Activated CD4-positive, alpha-beta T cell treated with anti-CD3 and anti-CD28 coated beads, Interleukin-2, Interleukin-4, amounts not matched to agents 100 ng/mL and 50 ng/mL, durations not matched to agents 16 hours and 8 hours (primary cell): Measurements from ENCODE around the gene TRAK1.

Experiments
- DNase-seq: peaks from one replicate; pipeline ENCODE4 v3.0.0-alpha.2; 2020; ENCODE audit warnings: low spot score

TRAK1 gene

GRCh38 chr3:42209917-42210316 lies 118.8 kb downstream of the TRAK1 start:
- DNase-seq = no peak

- DNase-seq = no peak
Measured at GRCh38 chr3:42210726-42211125, 119.6 kb downstream of the TRAK1 start.

GRCh38 chr3:42213417-42213816 lies 122.3 kb downstream of the TRAK1 start:
- DNase-seq = no peak

GRCh38 chr3:42214064-42214463 lies 122.9 kb downstream of the TRAK1 start:
- DNase-seq = no peak

DNA sequence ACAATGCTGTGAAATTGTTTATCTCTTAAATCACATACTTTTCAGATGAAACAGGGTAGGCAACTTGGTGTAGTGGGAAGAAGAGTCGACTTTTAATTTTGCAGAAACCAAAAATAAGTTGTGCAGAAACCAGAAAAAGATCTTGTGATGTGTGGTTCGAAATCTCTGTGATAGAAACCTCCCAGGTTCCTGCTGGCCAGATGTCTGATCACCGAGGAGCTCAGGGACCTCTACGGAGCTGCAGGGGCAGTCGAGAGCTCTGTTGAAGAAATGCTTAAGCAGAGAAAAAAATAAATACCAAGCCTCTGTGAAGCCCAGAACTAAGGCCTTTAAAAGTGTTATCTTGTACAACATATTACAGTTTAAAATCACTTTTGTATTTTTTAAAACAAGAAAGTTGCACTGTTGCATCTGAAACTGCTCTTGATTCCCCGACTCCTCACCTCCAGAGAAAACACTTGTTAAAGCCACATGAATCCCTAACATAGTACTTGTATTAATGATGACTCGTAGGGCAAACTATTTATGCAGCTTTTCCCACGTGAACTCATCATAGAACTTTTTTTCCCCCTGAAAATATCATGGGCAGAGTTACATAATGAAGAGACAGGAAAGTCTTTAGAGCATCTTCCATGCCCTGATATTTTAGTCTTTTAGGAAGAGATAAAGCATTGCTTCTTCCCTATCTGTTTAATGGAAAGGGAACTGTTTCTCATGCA lies 123.6 kb downstream of the TRAK1 start:
- no peak for DNase-seq

DNA sequence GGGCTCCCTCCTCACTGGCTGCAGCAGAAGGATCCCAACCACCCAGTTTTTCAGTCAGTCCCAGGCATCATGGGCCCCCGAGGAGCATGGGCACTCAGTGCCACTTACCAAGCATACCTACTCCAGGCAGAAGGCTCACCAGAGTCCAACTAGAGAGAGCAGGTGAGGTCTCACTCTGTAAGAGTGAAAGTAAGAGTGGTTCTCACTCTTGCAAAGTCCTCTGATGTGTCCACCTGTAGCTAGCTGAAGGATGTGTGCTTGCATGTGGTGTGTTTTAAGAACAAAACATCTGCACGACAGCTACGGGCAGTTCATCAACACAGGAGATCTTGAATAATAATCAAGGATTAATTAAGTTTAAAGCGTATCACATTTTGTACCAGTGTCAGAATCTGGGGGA lies 125.1 kb downstream of the TRAK1 start:
- DNase-seq = peak; percentile 25

DNA sequence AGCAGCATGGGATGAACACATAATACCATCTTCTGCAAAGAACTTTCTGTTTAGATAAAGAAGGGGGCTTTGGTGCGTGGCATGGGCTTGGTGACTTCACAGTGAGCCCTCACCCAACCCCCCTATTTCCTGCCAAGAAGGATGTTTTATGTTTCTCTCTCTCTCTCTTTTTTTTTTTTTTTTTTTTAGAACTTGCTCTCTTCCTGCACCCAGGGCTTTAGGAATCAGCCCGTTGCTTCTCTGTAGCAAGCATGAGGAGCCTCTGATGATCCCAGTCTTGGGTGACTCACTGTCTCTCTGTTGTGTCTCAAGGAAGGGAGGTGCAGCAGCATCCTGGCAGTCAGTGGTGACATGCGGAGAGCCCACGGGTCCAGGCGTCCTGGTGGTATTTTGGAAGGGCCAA lies 125.8 kb downstream of the TRAK1 start:
- DNase-seq = no peak

DNA sequence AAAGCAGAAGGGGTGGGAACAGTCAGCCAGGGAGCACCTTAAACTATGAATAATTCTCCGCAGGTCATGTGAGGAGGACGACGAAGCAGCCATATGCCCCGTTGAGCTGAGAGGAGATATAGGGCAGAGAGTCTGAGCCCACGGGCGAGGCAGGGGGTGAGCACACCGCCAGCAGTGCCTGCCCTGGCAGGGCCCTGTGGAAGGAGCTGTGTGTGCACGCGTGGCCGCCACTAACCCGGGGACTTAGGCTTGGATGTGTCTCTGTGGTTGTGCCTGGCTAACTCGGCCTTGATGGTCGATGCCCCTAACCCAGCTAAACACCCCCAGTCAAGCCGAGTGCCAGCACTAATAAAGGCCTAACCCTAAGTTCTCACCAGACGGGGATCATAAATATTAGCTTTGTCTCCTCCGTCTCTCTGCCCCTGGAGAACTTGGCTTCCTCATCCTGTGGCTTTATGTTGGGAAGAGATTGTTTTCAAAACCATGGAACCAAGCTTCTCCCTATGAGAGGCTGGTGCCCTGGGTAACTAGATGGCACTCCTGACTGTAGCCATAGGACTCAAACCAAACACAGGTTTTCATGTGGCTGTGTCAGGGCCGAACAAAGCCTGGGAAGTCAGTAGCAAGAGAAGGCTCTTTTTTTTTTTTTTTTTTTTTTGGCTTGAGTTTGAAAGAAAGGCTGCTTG lies 129.4 kb downstream of the TRAK1 start:
- no peak for DNase-seq

GRCh38 chr3:42222942-42223693 lies 132.0 kb downstream of the TRAK1 start:
- DNase-seq = no peak

GRCh38 chr3:42224178-42224577 lies 133.0 kb downstream of the TRAK1 start:
- DNase-seq = no peak

- DNase-seq = no peak
Measured at GRCh38 chr3:42224658-42225421, 133.7 kb downstream of the TRAK1 start.

GRCh38 chr3:42225486-42226363 lies 134.6 kb downstream of the TRAK1 start:
- no peak for DNase-seq

DNA sequence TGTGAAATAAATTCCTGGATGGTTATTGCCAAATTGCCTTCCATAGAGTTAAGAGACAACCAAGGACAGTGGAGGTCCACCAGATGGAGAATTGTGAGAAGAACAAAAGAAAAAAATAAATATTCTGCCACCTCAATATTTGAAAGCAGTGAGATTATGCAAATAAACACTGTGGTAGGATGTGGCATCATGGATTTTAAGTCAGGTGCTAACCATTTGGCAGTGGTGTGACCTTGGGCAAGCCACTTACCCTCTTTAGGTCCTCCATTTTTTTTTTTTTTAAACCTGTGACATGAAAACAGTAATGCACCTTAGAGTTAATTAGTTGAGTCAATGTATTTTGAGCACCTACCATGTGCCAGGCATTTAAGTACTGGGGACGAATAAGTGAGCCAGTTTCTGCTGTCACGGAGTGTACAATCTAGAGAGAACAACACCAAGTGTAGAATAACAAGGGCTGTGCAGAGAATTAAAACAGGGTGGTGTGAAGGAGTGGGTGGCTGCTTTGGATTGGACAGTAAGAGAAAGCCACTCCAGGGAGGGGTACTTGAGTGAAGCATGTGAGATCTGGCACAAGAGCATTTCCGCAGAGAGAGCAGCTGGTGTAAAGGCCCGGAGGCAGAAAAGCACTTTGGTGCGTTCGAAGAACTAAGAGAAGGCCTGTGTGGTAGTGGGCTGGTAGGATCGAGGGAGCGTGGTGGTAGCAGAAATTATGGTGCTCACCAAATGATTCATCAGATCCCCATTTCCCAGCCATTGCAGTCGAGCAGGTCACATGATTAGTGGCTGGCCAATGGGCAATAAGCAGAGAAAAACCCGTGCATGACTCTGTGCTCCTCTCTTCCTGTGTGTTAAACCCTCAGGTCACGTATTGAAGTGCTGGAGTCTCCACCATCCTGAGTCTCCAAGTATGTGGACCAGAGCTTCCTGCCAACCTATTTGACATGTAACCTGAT lies 135.6 kb downstream of the TRAK1 start:
- no peak for DNase-seq

- DNase-seq = no peak
Measured at GRCh38 chr3:42228796-42229195, 137.6 kb downstream of the TRAK1 start.

- DNase-seq = no peak
Measured at GRCh38 chr3:42229266-42229941, 138.2 kb downstream of the TRAK1 start.

GRCh38 chr3:42229942-42230688 lies 139.0 kb downstream of the TRAK1 start:
- DNase-seq = no peak

DNA sequence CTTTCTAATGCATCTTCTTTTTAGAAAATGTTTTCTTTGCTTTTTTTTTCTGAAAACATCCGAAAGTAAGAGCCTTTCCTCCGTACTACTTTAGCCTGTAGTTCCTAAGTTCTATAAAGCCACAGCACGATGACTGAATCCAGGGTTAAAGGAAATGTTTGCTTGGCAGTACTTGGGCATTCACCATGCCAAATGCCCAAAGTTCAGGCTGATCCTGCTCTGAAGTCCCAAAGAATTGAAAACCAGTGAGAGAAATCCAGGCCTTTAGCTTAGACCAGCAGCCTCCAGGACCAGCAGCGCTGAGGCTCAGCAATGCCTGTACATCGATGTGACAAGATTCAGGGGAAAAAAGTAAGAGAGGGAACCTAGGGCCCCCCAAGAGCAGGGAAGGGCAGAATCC lies 139.7 kb downstream of the TRAK1 start:
- no peak for DNase-seq

- no peak for DNase-seq
Measured at GRCh38 chr3:42235532-42235931, 144.4 kb downstream of the TRAK1 start.

- DNase-seq = no peak
Measured at GRCh38 chr3:42236611-42237010, 145.5 kb downstream of the TRAK1 start.
